OCI-LY1 (cell line): ENCODE results near the gene STARD3NL.

Source experiments
- EZH2 ChIP-seq: fragments of 200-600 bp; sonication (generic), shearing (Covaris generic); IDR thresholded peaks from 2 replicates; pipeline ENCODE4 v1.8.0; 2017; ENCODE audit warnings: borderline replicate concordance, mixed run types, mild to moderate bottlenecking, antibody characterized with exemption, low read length, moderate library complexity, mixed read lengths
- TF ChIP-seq, protein P1 (sequence below): fragments of 200-600 bp; sonication (generic), shearing (Covaris generic); IDR thresholded peaks from 2 replicates; pipeline ENCODE4 v1.5.1; 2017; ENCODE audit warnings: mild to moderate bottlenecking, antibody characterized with exemption, low read length, moderate library complexity, mixed read lengths

DNA sequence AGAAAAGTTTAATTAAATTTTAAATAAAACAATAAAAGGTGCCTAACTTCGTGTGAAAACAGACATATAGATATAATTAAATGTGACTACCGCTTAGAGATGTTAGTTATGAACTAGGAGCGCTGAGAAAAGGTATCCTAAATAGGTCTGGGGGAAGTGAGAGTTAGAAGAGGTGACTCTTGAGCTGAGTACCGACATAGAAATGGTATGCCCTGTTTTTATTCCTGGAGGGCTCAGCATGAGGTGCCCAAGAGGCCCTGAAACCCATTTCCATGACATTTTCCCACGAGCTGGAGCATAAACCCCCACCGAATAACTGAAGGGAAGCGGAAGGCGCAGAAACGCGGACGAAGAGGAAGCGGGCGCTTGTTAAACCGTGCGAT, 433 bp upstream of the STARD3NL start:
- no peak for TF ChIP-seq EZH2
- TF ChIP-seq, protein P1, sequence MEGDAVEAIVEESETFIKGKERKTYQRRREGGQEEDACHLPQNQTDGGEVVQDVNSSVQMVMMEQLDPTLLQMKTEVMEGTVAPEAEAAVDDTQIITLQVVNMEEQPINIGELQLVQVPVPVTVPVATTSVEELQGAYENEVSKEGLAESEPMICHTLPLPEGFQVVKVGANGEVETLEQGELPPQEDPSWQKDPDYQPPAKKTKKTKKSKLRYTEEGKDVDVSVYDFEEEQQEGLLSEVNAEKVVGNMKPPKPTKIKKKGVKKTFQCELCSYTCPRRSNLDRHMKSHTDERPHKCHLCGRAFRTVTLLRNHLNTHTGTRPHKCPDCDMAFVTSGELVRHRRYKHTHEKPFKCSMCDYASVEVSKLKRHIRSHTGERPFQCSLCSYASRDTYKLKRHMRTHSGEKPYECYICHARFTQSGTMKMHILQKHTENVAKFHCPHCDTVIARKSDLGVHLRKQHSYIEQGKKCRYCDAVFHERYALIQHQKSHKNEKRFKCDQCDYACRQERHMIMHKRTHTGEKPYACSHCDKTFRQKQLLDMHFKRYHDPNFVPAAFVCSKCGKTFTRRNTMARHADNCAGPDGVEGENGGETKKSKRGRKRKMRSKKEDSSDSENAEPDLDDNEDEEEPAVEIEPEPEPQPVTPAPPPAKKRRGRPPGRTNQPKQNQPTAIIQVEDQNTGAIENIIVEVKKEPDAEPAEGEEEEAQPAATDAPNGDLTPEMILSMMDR: no peak
